ENCODE measurements around the gene RAB1A. TPM values are rescaled to one million over a fixed set of nuclear protein-coding genes. Genes with fewer than 3 reads are reported as not detected.

RAB1A gene
- total RNA-seq, 1 experiment from 2014 or later: 127 TPM

GRCh38 chr2:65071499-65072180 is 58.3 kb downstream of the RAB1A start:
- Histone ChIP-seq H3K4me1 (replicated peaks) (peaks cover 37% of the 10 kb centered on the region), H3K27me3 (replicated peaks) (no peaks in the 10 kb centered on the region), H3K4me3 (no peak overlapping the region), H3K9me3 (replicated peaks) (no peaks in the 10 kb centered on the region), H3K27ac (no peak overlapping the region), H3K36me3 (peaks cover 60% of the 10 kb centered on the region)
- DNase-seq (ENCODE audit: low read depth in 1 of 2, low spot score in 2 of 2): no peak

- no peak for DNase-seq (ENCODE audit: low read depth in 1 of 2, low spot score in 2 of 2)
- peaks cover 33% of the 10 kb centered on the region for H3K4me1 ChIP-seq (replicated peaks)
- H3K27ac ChIP-seq: no peak overlapping the region
These were observed 59.0 kb downstream of the RAB1A start for GRCh38 chr2:65070856-65071255.

GRCh38 chr2:65070172-65070830 is 59.6 kb downstream of the RAB1A start:
- Histone ChIP-seq H3K36me3 (peaks cover 52% of the 10 kb centered on the region), H3K4me1 (replicated peaks) (peaks cover 33% of the 10 kb centered on the region), H3K4me3 (no peak overlapping the region), H3K27me3 (replicated peaks) (no peaks in the 10 kb centered on the region), H3K9me3 (replicated peaks) (no peaks in the 10 kb centered on the region), H3K27ac (no peak overlapping the region)
- peak in 1 of 2 experiments; percentile 31 for DNase-seq (ENCODE audit: low read depth in 1 of 2, low spot score in 2 of 2)

More at GRCh38 chr2:65070856-65071255, 59.0 kb downstream of the RAB1A start:
- H3K4me3 ChIP-seq: no peak overlapping the region
- H3K27me3 ChIP-seq (replicated peaks): no peaks in the 10 kb centered on the region
- peaks cover 55% of the 10 kb centered on the region for H3K36me3 ChIP-seq
- H3K9me3 ChIP-seq (replicated peaks): no peaks in the 10 kb centered on the region

- DNase-seq (ENCODE audit: low read depth in 1 of 2, low spot score in 2 of 2): no peak
- Histone ChIP-seq H3K27ac (no peak overlapping the region), H3K4me3 (no peak overlapping the region), H3K27me3 (replicated peaks) (no peaks in the 10 kb centered on the region), H3K9me3 (replicated peaks) (no peaks in the 10 kb centered on the region), H3K4me1 (replicated peaks) (peaks cover 33% of the 10 kb centered on the region), H3K36me3 (peaks cover 52% of the 10 kb centered on the region)
These were observed 60.5 kb downstream of the RAB1A start for GRCh38 chr2:65069439-65069824.

GRCh38 chr2:65067806-65068553 is 61.9 kb downstream of the RAB1A start:
- Histone ChIP-seq H3K9me3 (replicated peaks) (no peaks in the 10 kb centered on the region), H3K27me3 (replicated peaks) (no peaks in the 10 kb centered on the region), H3K4me1 (replicated peaks) (peaks cover 39% of the 10 kb centered on the region), H3K27ac (no peak overlapping the region), H3K36me3 (peaks cover 38% of the 10 kb centered on the region), H3K4me3 (no peak overlapping the region)
- no peak for DNase-seq (ENCODE audit: low read depth in 1 of 2, low spot score in 2 of 2)

- Histone ChIP-seq H3K27me3 (replicated peaks) (no peaks in the 10 kb centered on the region), H3K36me3 (peaks cover 7% of the 10 kb centered on the region), H3K9me3 (replicated peaks) (no peaks in the 10 kb centered on the region), H3K4me3 (peak overlapping the region; percentile 9), H3K4me1 (replicated peaks) (peaks cover 22% of the 10 kb centered on the region), H3K27ac (peak overlapping the region; percentile 45)
- peak; percentile 83 to 91 for DNase-seq (ENCODE audit: low read depth in 1 of 2, low spot score in 2 of 2)
These were observed 65.0 kb downstream of the RAB1A start for GRCh38 chr2:65064728-65065552.

- peaks cover 20% of the 10 kb centered on the region for H3K4me1 ChIP-seq (replicated peaks)
- DNase-seq (ENCODE audit: low read depth in 1 of 2, low spot score in 2 of 2): no peak
These were observed 66.8 kb downstream of the RAB1A start for GRCh38 chr2:65062843-65063825.

GRCh38 chr2:65061910-65062339 is 68.0 kb downstream of the RAB1A start:
- Histone ChIP-seq H3K27ac (no peak overlapping the region), H3K27me3 (replicated peaks) (no peaks in the 10 kb centered on the region), H3K4me3 (no peak overlapping the region), H3K36me3 (no peaks in the 10 kb centered on the region), H3K4me1 (replicated peaks) (peaks cover 29% of the 10 kb centered on the region), H3K9me3 (replicated peaks) (no peaks in the 10 kb centered on the region)
- no peak for DNase-seq (ENCODE audit: low read depth in 1 of 2, low spot score in 2 of 2)

More at GRCh38 chr2:65062843-65063825, 66.8 kb downstream of the RAB1A start:
- Histone ChIP-seq H3K27me3 (replicated peaks) (no peaks in the 10 kb centered on the region), H3K4me3 (no peak overlapping the region), H3K9me3 (replicated peaks) (no peaks in the 10 kb centered on the region), H3K27ac (no peak overlapping the region), H3K36me3 (no peaks in the 10 kb centered on the region)

GRCh38 chr2:65061146-65061909 is 68.6 kb downstream of the RAB1A start:
- DNase-seq (ENCODE audit: low read depth in 1 of 2, low spot score in 2 of 2): no peak
- peaks cover 29% of the 10 kb centered on the region for H3K4me1 ChIP-seq (replicated peaks)
- peaks cover 3% of the 10 kb centered on the region for H3K36me3 ChIP-seq
- 0 out of 2 replicates have a peak, but pooled peaks cover 3% of the 10 kb centered on the region for H3K9me3 ChIP-seq (replicated peaks)
- H3K4me3 ChIP-seq: no peak overlapping the region
- H3K27ac ChIP-seq: no peak overlapping the region
- H3K27me3 ChIP-seq (replicated peaks): no peaks in the 10 kb centered on the region

GRCh38 chr2:65059071-65059470 is 70.8 kb downstream of the RAB1A start:
- H3K27ac ChIP-seq: no peak overlapping the region
- H3K36me3 ChIP-seq: peaks cover 4% of the 10 kb centered on the region
- H3K4me3 ChIP-seq: no peak overlapping the region
- no peak for DNase-seq (ENCODE audit: low read depth in 1 of 2, low spot score in 2 of 2)
- 0 out of 2 replicates have a peak, but pooled peaks cover 3% of the 10 kb centered on the region for H3K9me3 ChIP-seq (replicated peaks)
- peaks cover 16% of the 10 kb centered on the region for H3K4me1 ChIP-seq (replicated peaks)
- H3K27me3 ChIP-seq (replicated peaks): no peaks in the 10 kb centered on the region

GRCh38 chr2:65057391-65058052 is 72.4 kb downstream of the RAB1A start:
- H3K36me3 ChIP-seq: peaks cover 4% of the 10 kb centered on the region
- peaks cover 14% of the 10 kb centered on the region for H3K4me1 ChIP-seq (replicated peaks)
- H3K4me3 ChIP-seq: peak overlapping the region; percentile 87
- H3K27me3 ChIP-seq (replicated peaks): no peaks in the 10 kb centered on the region
- no peak overlapping the region for H3K27ac ChIP-seq
- H3K9me3 ChIP-seq (replicated peaks): 0 out of 2 replicates have a peak, but pooled peaks cover 3% of the 10 kb centered on the region
- peak in 1 of 2 experiments; percentile 56 for DNase-seq (ENCODE audit: low read depth in 1 of 2, low spot score in 2 of 2)

Data from SJSA1 (cell line).